Neural progenitor cell (in vitro differentiated cells): ENCODE data around the gene TMBIM6.

ENCODE experiments used
- CTCF ChIP-seq: fragments of 200-600 bp; sonication (generic); IDR thresholded peaks from 2 replicates; pipeline ENCODE4 v1.5.1; 2017; ENCODE audit warnings: antibody characterized with exemption, mild to moderate bottlenecking
- EZH2 ChIP-seq: fragments of 200-600 bp; sonication (generic); IDR thresholded peaks from 2 replicates; pipeline ENCODE4 v1.6.1; 2017; ENCODE audit warnings: antibody characterized with exemption, mild to moderate bottlenecking, moderate library complexity

DNA sequence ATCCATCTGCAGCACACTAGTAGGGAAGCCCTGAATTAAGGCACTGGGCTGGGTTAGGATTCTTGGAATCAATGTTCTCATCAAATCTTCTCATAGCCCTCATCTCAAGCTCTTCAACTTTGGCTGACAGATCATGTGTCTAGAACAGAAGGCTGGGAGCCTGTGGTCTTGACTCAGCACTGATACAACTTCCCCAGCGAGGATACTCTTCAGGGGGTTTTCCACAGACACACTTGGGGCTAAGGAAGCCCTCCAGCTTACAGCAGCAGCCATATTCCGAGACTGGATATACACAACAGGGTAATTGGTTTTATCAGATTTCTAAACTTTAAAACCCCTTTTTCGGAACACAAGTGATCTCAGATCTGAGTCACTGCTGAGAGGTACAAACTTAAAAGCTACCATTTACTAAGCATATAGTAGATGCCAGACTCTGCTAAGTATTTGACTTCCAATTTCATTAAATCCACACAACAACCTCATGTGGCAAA lies 37.7 kb upstream of the TMBIM6 start:
- TF ChIP-seq CTCF (no peak), EZH2 (no peak)
